HG03103 (cell line): ENCODE data around the gene URM1.

Experiments used
- ATAC-seq: cut with Tn5 transposase; IDR thresholded peaks from one replicate; pipeline ENCODE4 v1.9.1; 2021; ENCODE audit warnings: low read depth; ENCODE audit not compliant: unreplicated experiment

The URM1 gene

GRCh38 chr9:128344931-128345605 lies 26.1 kb upstream of the URM1 start:
- ATAC-seq = no peak

GRCh38 chr9:128349125-128349524 lies 22.0 kb upstream of the URM1 start:
- no peak for ATAC-seq

- ATAC-seq = no peak
These were observed 21.4 kb upstream of the URM1 start for GRCh38 chr9:128349772-128350171.

GRCh38 chr9:128355451-128355850 lies 15.7 kb upstream of the URM1 start:
- ATAC-seq = no peak

GRCh38 chr9:128358090-128358489 lies 13.1 kb upstream of the URM1 start:
- no peak for ATAC-seq

GRCh38 chr9:128358861-128359260 lies 12.3 kb upstream of the URM1 start:
- no peak for ATAC-seq

- no peak for ATAC-seq
These were observed 10.3 kb upstream of the URM1 start for GRCh38 chr9:128360826-128361225.

GRCh38 chr9:128361296-128361985 lies 9.7 kb upstream of the URM1 start:
- no peak for ATAC-seq

- no peak for ATAC-seq
These were observed 9.1 kb upstream of the URM1 start for GRCh38 chr9:128361986-128362646.

- no peak for ATAC-seq
These were observed 8.4 kb upstream of the URM1 start for GRCh38 chr9:128362774-128363173.

GRCh38 chr9:128365525-128365924 lies 5.6 kb upstream of the URM1 start:
- ATAC-seq = no peak

GRCh38 chr9:128369024-128369706 lies 2.0 kb upstream of the URM1 start:
- ATAC-seq = no peak

GRCh38 chr9:128370367-128370751 lies 815 bp upstream of the URM1 start:
- ATAC-seq = no peak

- no peak for ATAC-seq
These were observed 500 bp downstream of the URM1 start for GRCh38 chr9:128371630-128372117.

GRCh38 chr9:128372188-128372641 lies 1.0 kb downstream of the URM1 start:
- no peak for ATAC-seq

- ATAC-seq = no peak
These were observed 1.6 kb downstream of the URM1 start for GRCh38 chr9:128372784-128373183.

- ATAC-seq = no peak
These were observed 3.1 kb downstream of the URM1 start for GRCh38 chr9:128374221-128374675.

GRCh38 chr9:128375865-128376264 lies 4.7 kb downstream of the URM1 start:
- ATAC-seq = no peak

GRCh38 chr9:128382261-128382660 lies 11.1 kb downstream of the URM1 start:
- ATAC-seq = no peak

- ATAC-seq = no peak
These were observed 12.0 kb downstream of the URM1 start for GRCh38 chr9:128383007-128383753.
